Neural cell (in vitro differentiated cells): Measurements from ENCODE around the gene CRIM1.

ENCODE experiments used
- CTCF ChIP-seq: fragments of 450-650 bp; IDR thresholded peaks from 2 replicates; pipeline ENCODE4 v1.5.1; 2014; ENCODE audit warnings: antibody characterized with exemption, mild to moderate bottlenecking, moderate library complexity; ENCODE audit not compliant: poor library complexity, severe bottlenecking
- EP300 ChIP-seq: fragments of 450-650 bp; conservative IDR thresholded peaks from 2 replicates; pipeline ENCODE4 v1.6.1; 2014; ENCODE audit warnings: antibody characterized with exemption, mild to moderate bottlenecking, moderate library complexity; ENCODE audit not compliant: poor library complexity, severe bottlenecking
- EZH2 ChIP-seq: fragments of 200-600, 300-800 bp; shearing (Covaris generic), sonication (generic); IDR thresholded peaks from 2 replicates; pipeline ENCODE4 v1.6.1; 2014; ENCODE audit warnings: antibody characterized with exemption, low read length, borderline replicate concordance, mild to moderate bottlenecking; ENCODE audit not compliant: insufficient read depth, poor library complexity, severe bottlenecking
- POLR2AphosphoS5 ChIP-seq: IDR thresholded peaks from 2 replicates; pipeline ENCODE4 v1.6.1; 2012
- REST ChIP-seq: IDR thresholded peaks from 2 replicates; pipeline ENCODE4 v1.6.1; 2012; ENCODE audit warnings: borderline replicate concordance
- TAF1 ChIP-seq: IDR thresholded peaks from 2 replicates; pipeline ENCODE4 v1.6.1; 2012; ENCODE audit warnings: low read depth

DNA sequence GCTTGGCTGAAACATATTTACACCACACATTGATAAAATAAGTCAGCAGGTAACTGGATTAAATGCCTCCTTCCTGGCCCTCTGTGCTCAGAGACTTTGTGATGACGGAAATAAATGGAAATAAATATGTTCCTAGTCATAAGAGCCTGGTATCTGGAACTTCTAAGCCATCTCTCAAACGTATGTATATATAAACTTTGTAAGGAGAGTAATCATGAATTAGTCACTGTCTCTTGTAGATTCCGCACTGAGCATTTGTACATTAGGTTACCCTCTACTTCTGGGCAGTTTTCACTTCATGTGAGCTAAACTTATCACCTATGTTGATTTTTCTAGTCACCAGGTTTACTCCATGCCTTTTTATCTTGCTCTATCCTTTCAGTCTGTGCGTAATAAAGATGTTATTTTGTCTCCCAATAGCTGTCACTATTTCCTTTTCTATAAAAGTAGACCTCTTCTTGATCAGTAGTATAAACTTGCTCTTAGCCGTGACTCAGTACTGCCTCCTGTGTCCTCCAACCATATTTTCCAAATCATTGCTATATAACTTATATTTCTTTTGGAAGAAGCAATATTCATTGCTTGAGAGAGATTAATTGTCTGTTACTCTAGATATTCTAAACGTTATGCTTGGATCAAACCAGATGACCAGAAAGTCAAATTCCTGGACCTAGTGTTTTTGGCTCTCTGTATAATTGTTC, 189.2 kb downstream of the CRIM1 start:
- TF ChIP-seq POLR2AphosphoS5 (no peak), EZH2 (no peak), CTCF (no peak), EP300 (no peak), TAF1 (no peak), REST (no peak)
